ENCODE results near the gene PM20D2.

Gene PM20D2

DNA sequence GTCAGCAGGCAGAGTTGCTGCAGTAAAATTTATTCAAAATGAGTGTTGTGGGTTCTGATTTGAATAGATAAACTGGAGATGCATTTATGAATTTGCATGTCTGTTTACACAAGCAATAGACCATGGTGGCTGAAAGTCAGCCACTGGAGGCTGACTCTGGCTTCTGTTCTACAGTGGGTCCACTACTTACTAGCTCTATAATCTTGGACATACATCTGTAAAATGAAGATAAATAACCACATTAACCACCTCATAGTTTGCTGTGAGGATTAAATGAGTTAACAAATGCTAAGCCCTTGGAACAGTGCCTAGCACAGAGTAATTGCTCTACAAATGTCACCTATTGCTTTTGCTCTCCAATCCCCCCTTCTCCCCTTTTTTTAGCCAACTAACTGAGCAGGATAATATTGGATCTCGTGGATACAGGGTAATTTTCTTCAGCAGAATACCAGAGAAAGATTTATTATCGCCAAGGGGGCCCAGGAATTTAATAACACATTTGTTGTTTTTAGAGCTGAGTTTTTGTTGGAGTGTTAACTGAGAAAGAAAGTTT, 1.4 kb upstream of the PM20D2 start:
- no peaks in the 10 kb centered on the region for H3K9me3 ChIP-seq (ENCODE audit: insufficient read depth, low read depth, low read length)
- no peaks in the 10 kb centered on the region for H3K9me2 ChIP-seq (replicated peaks; ENCODE audit: low read depth, low read length)
- peak overlapping the region; percentile 77 for H3K4me2 ChIP-seq (ENCODE audit: low read depth, low read length, poor library complexity, severe bottlenecking)
- TF ChIP-seq, protein P1, sequence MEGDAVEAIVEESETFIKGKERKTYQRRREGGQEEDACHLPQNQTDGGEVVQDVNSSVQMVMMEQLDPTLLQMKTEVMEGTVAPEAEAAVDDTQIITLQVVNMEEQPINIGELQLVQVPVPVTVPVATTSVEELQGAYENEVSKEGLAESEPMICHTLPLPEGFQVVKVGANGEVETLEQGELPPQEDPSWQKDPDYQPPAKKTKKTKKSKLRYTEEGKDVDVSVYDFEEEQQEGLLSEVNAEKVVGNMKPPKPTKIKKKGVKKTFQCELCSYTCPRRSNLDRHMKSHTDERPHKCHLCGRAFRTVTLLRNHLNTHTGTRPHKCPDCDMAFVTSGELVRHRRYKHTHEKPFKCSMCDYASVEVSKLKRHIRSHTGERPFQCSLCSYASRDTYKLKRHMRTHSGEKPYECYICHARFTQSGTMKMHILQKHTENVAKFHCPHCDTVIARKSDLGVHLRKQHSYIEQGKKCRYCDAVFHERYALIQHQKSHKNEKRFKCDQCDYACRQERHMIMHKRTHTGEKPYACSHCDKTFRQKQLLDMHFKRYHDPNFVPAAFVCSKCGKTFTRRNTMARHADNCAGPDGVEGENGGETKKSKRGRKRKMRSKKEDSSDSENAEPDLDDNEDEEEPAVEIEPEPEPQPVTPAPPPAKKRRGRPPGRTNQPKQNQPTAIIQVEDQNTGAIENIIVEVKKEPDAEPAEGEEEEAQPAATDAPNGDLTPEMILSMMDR (conservative IDR thresholded peaks at IDR 0.05; ENCODE audit: low read length) = no peak
- TF ChIP-seq EZH2phosphoT487 (IDR thresholded peaks at IDR 0.05; ENCODE audit: borderline replicate concordance) = no peak
- peaks cover 32% of the 10 kb centered on the region for H3K79me2 ChIP-seq (ENCODE audit: insufficient read depth, low read length)
- 0 out of 2 replicates have a peak, but pooled peaks cover 4% of the 10 kb centered on the region for H3F3A ChIP-seq (ENCODE audit: low read depth)
- no peaks in the 10 kb centered on the region for H3K36me3 ChIP-seq (ENCODE audit: insufficient read depth, low read length)
- H2AFZ ChIP-seq (ENCODE audit: low read length) = no peak overlapping the region
- peaks cover 2% of the 10 kb centered on the region for H4K20me1 ChIP-seq (ENCODE audit: insufficient read depth, low read length, poor library complexity, severe bottlenecking)
- H3K4me3 ChIP-seq (ENCODE audit: low read length, poor library complexity, severe bottlenecking) = peak overlapping the region; percentile 97
- peaks cover 46% of the 10 kb centered on the region for H3K4me1 ChIP-seq (ENCODE audit: insufficient read depth, low read length, poor library complexity, severe bottlenecking)
- H3K9ac ChIP-seq (ENCODE audit: low read depth, low read length, poor library complexity, severe bottlenecking) = peak overlapping the region; percentile 86
- H3K27me3 ChIP-seq (ENCODE audit: insufficient read depth, low read length, poor library complexity, severe bottlenecking) = no peaks in the 10 kb centered on the region

DNA sequence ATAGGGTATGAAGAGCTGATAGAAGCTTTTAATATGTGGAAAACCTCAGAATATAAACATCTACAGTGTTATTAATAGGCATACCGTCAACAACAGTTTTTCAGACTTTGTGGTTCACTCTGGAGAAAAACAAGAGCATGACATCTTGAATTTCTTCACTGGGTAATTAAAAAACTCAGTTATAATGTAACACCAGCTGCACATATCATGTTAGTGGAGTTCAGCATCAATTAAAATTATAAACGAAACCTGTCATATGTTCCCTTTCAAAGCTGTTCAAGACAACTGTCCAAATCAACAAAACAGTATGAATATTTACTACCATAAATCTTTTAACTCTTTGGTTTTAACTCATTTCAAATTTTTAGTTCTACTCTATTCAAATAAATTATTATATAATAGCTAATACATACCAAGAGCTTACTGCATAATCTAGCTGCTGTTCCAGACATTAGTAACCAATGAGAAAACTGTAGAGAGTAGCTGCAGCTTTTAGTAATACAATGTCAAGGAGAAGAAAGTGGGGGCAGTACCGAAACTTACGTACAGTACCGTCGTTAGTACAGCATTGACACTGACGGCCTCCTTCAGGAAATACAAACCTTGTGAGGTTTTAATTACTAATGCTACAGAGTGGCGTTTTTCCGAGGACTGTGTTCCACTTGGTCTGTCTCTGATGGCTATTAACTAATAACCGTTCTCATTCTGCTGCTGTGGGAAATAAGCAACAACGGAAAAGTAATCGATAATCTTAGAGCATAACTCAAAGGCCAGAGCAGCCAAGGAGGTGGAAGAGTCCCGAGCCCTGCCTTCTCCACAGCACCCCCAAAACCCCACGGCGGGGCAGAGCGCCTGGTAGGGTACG, 532 bp upstream of the PM20D2 start:
- Histone ChIP-seq H3K9ac (ENCODE audit: low read depth, low read length, poor library complexity, severe bottlenecking) (peak overlapping the region; percentile 86), H3K36me3 (ENCODE audit: insufficient read depth, low read length) (no peaks in the 10 kb centered on the region), H3K9me2 (replicated peaks; ENCODE audit: low read depth, low read length) (no peaks in the 10 kb centered on the region), H3K79me2 (ENCODE audit: insufficient read depth, low read length) (peaks cover 41% of the 10 kb centered on the region), H3K4me2 (ENCODE audit: low read depth, low read length, poor library complexity, severe bottlenecking) (peak overlapping the region; percentile 77), H3K9me3 (ENCODE audit: insufficient read depth, low read depth, low read length) (no peaks in the 10 kb centered on the region), H3K27me3 (ENCODE audit: insufficient read depth, low read length, poor library complexity, severe bottlenecking) (no peaks in the 10 kb centered on the region), H3F3A (ENCODE audit: low read depth) (0 out of 2 replicates have a peak, but pooled peaks cover 4% of the 10 kb centered on the region), H4K20me1 (ENCODE audit: insufficient read depth, low read length, poor library complexity, severe bottlenecking) (peaks cover 9% of the 10 kb centered on the region), H3K4me3 (ENCODE audit: low read length, poor library complexity, severe bottlenecking) (peak overlapping the region; percentile 97), H2AFZ (ENCODE audit: low read length) (peak overlapping the region; percentile 100), H3K4me1 (ENCODE audit: insufficient read depth, low read length, poor library complexity, severe bottlenecking) (peaks cover 50% of the 10 kb centered on the region)
- TF ChIP-seq, protein P1 (conservative IDR thresholded peaks at IDR 0.05; ENCODE audit: low read length) = no peak
- TF ChIP-seq EZH2phosphoT487 (IDR thresholded peaks at IDR 0.05; ENCODE audit: borderline replicate concordance) = no peak

DNA sequence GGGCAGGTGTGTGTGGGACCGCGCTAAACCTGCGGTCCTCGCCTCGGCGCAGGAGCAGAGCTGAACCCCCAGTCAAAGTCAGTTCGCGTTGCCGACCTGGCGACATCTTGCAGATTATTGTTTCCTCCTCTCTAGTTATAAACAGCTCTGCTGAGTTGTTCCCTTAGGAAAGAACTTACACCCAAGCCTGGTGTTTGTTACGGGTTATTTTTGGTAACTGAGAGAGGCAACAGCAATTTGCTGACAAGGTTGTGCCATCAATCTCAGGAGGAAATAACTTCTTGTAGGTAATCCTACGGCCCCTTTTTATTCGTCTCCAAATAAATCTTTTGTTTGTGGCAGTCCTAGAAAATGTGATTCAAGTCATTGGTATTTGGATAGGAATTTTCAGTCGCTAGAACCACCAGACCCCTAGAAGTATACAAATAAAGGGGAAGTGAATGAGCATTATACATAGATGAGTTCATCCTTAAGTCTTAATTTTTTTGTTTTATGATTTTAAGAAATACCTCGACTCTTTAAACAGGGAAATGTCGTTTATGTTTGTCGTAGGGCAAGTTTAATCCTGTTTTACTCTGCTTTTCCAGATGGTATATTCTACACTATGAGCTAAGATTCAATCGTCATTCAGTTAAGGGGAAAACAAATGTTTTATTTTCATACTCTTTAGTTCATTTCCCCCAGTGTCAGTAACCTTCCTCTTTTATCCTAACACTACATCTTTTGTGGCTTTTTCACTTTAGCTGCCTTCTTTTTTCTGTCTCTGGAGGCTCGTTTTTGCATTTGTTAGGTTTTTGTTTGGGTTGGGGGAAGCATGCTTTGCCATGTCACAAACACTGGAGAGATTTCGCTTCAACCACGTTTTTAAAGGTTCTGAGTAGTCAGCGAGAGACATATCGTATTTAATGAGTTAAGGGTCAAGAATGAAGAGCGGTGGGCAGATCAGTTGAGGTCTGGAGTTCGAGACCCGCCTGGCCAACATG, 1.2 kb downstream of the PM20D2 start:
- H3K9me2 ChIP-seq (replicated peaks; ENCODE audit: low read depth, low read length) = no peaks in the 10 kb centered on the region
- peak overlapping the region; percentile 100 for H2AFZ ChIP-seq (ENCODE audit: low read length)
- TF ChIP-seq, protein P1 (conservative IDR thresholded peaks at IDR 0.05; ENCODE audit: low read length) = no peak
- TF ChIP-seq EZH2phosphoT487 (IDR thresholded peaks at IDR 0.05; ENCODE audit: borderline replicate concordance) = no peak
- H3K79me2 ChIP-seq (ENCODE audit: insufficient read depth, low read length) = peaks cover 41% of the 10 kb centered on the region
- peaks cover 9% of the 10 kb centered on the region for H4K20me1 ChIP-seq (ENCODE audit: insufficient read depth, low read length, poor library complexity, severe bottlenecking)
- peak overlapping the region; percentile 86 for H3K9ac ChIP-seq (ENCODE audit: low read depth, low read length, poor library complexity, severe bottlenecking)
- peak overlapping the region; percentile 77 for H3K4me2 ChIP-seq (ENCODE audit: low read depth, low read length, poor library complexity, severe bottlenecking)
- no peaks in the 10 kb centered on the region for H3K9me3 ChIP-seq (ENCODE audit: insufficient read depth, low read depth, low read length)
- H3K36me3 ChIP-seq (ENCODE audit: insufficient read depth, low read length) = no peaks in the 10 kb centered on the region
- peak overlapping the region; percentile 97 for H3K4me3 ChIP-seq (ENCODE audit: low read length, poor library complexity, severe bottlenecking)
- H3K27me3 ChIP-seq (ENCODE audit: insufficient read depth, low read length, poor library complexity, severe bottlenecking) = no peaks in the 10 kb centered on the region
- H3F3A ChIP-seq (ENCODE audit: low read depth) = 0 out of 2 replicates have a peak, but pooled peaks cover 4% of the 10 kb centered on the region
- H3K4me1 ChIP-seq (ENCODE audit: insufficient read depth, low read length, poor library complexity, severe bottlenecking) = peaks cover 57% of the 10 kb centered on the region
